AG09319 (cell line): ENCODE data around the gene RPL35.

Experiments
- DNase-seq: peaks from one replicate; pipeline ENCODE4 v3.0.0-alpha.2; 2010; ENCODE audit warnings: low read depth; ENCODE audit errors: extremely low read depth
- CTCF ChIP-seq: IDR thresholded peaks from 2 replicates; pipeline ENCODE4 v1.5.1; 2011; ENCODE audit warnings: low read depth, mild to moderate bottlenecking, inconsistent platforms, low read length, moderate library complexity

The RPL35 gene

DNA sequence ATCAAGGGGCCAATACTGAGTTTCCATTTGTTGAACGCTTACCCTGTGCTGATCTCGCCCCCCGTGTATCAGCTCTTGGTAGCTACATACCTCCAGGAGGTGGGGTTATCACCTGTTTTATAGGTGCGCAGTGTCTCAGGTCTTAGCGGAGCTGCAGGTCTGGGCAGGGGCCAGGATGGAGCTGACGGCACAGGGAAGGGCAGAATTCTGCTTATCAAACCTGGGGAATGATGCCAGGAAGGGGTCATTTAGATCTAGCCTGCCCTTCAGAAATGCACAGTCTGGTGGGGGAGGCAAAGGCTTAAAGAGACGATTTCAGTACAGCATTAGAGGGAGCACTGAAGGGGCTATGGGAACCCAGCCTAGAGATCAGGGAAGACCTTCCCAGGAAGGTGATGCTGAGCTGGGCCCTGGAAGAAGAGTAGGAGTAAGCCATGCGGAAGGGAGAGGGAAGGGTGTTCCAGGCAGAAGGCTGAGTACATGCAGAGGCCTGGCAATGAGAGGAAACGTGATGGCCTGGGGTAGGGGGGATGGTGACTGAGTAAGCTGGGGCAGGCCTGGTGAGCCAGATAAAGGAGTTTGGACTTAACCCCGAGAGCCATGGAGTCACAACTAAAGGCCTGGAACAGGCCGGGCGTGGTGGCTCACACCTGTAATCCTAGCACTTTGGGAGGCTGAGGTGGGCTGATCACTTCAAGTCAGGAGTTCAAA lies 53.4 kb downstream of the RPL35 start:
- TF ChIP-seq CTCF = no peak
- DNase-seq = no peak
